NB4 (cell line): Measurements from ENCODE around the gene EXOC6B.
"Not testable (repeated sequence)": the region's sequence is repeated elsewhere in the genome, so short reads cannot be mapped to it uniquely, and the experiment has no call there.

Experiments used
- CTCF ChIP-seq: IDR thresholded peaks from one replicate; pipeline ENCODE4 v1.5.1; 2012; ENCODE audit warnings: low read depth, low read length
- MAX ChIP-seq: IDR thresholded peaks from 2 replicates; pipeline ENCODE4 v1.6.1; 2011; ENCODE audit warnings: low read depth, low read length
- POLR2A ChIP-seq: IDR thresholded peaks from 2 replicates; pipeline ENCODE4 v1.6.1; 2011; ENCODE audit warnings: mild to moderate bottlenecking; ENCODE audit not compliant: insufficient read length; ENCODE audit errors: extremely low read depth

GRCh38 chr2:72535586-72535985 is 290.2 kb downstream of the EXOC6B start:
- TF ChIP-seq CTCF, MAX, POLR2A: not testable (repeated sequence)
